HG03025 (cell line): Measurements from ENCODE around the gene TSPAN33.
"Not testable (repeated sequence)": the region's sequence is repeated elsewhere in the genome, so short reads cannot be mapped to it uniquely, and the experiment has no call there.

Experiments used
- ATAC-seq: cut with Tn5 transposase; IDR thresholded peaks from one replicate; pipeline ENCODE4 v1.9.1; 2021; ENCODE audit warnings: mild to moderate bottlenecking, moderate library complexity; ENCODE audit not compliant: unreplicated experiment, low FRiP score

TSPAN33 gene

GRCh38 chr7:129169171-129169671 is 24.7 kb downstream of the TSPAN33 start:
- no peak for ATAC-seq

GRCh38 chr7:129169686-129170440 is 25.4 kb downstream of the TSPAN33 start:
- no peak for ATAC-seq

DNA sequence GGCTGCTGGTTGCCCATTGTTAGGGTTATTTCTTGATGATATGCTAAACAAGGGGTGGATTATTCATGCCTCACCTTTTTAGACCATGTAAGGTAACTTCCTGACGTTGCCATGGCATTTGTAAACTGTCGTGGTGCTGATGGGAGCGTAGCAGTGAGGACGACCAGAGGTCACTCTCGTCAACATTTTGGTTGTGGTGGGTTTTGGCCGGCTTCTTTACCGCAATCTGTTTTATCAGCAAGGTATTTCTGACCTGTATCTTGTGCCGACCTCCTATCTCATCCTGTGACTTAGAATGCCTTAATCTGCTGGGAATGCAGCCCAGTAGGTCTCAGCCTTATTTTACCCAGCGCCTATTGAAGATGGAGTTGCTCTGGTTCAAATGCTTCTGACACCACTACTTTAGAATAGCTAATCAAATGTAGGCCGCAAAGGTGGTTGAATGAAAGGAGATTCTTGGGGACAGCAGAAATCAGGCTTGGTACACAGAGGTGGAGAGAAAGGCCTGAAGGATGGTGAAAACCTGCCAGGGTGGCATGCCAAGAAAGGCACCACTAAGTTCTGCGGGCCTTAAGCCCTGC is 26.0 kb downstream of the TSPAN33 start:
- ATAC-seq: no peak

DNA sequence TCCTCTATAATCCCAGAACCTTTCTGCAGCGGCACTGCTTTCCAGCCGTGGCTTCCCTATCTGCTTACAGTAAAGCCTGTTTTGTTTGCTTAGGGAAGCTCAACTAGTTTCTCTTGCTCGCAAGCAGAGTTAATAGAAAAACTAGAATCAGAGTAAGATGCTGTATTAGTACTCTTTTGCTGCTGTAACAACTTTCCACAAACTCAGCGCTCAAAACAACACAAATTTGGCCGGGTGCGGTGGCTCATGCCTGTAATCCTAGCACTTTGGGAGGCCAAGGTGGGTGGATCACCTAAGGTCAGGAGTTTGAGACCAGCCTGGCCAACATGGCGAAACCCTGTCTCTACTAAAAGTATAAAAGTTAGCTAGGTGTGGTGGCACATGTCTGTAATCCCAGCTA is 29.4 kb downstream of the TSPAN33 start:
- not testable (repeated sequence) for ATAC-seq

DNA sequence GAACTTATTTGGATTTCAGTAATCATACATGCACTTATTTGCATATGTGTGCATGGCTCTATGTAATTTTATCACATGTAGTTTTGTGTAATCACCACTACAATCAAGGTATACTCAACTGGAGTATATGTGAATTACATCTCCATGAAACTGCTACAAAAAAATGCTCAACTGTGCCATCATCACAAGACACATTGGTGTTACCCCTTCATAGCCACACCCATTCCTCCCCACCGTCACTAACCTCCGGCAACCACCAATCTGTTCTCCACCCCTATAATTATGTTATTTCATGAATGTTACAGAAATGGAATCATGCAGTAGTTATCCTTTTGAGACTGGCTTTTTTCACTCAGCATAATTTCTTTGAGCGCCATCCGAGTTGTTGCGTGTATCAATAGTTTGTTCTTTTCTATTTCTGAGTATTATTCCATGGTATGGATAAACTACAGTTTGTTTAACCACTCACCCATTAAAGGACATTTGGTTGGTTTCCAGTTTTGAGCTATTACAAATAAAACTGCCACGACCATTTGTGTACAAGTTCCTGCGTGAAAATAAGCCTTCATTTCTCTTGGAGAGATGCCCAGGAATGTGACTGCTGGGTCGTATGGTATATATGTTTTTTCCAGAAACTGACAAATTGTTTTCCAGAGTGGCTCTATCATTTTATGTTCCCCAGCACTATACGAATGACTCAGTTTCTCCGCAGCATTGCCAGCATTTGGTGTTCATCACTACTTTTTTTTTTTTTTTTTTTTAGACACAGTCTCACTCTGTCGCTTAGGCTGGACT is 32.6 kb downstream of the TSPAN33 start:
- no peak for ATAC-seq

- no peak for ATAC-seq
These were observed 40.6 kb downstream of the TSPAN33 start for GRCh38 chr7:129184981-129185670.

- ATAC-seq: no peak
These were observed 42.3 kb downstream of the TSPAN33 start for GRCh38 chr7:129186749-129187260.

- ATAC-seq: no peak
These were observed 43.3 kb downstream of the TSPAN33 start for GRCh38 chr7:129187681-129188371.

DNA sequence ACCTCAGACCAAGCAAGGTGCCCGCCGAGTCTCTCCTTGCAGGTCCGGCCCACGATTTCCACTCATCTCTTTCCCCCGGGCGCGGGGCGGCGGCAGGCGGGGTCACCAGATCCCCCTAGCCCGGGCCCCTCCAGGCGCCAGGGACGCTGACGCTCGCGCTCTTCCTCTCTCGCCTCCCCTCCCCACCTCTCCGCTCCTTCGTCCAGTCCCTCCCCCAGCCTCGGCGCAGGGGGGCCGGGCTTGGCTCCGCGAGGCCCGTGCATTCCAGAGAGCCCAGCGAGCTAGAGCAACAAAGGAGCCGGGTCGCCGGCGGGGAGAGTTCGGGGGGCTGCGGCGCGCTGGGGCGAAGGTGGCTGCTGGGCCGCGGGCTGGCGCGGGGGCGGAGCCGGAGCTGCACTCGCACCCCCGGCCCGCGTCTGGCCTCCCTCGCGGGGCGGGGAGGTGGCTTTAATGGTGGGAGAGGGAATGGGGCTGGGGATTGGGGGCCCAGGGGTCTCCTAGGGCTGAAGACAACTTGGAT is 43.9 kb downstream of the TSPAN33 start, which contains the start of gene SMO:
Gene SMO (plus strand): TSS at position 262 of the 520 bp plus-strand sequence. CDS start 519 bp downstream, outside the sequence.
- ATAC-seq: no peak

DNA sequence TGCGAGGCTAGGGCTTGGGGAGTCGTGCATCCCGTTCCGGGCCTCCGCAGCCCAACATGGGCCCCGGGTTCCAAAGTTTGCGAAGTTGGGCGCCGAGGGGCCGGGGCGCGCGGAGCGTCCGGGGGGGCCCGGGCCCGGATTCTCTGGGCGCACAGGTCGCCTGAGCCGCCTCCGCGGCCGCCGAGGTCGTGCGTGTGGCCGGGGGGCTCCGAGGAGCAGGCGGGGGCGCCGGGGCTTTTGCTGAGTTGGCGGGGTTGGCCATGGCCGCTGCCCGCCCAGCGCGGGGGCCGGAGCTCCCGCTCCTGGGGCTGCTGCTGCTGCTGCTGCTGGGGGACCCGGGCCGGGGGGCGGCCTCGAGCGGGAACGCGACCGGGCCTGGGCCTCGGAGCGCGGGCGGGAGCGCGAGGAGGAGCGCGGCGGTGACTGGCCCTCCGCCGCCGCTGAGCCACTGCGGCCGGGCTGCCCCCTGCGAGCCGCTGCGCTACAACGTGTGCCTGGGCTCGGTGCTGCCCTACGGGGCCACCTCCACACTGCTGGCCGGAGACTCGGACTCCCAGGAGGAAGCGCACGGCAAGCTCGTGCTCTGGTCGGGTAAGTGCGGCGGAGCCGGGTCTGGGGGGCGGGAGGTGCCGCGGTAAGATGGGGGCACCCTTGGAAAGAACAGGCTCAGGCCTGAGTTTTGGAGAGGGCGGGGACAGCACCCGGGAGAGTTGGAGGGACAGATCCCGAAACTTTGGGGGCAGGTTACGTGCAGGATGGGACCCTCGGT is 44.6 kb downstream of the TSPAN33 start:
- ATAC-seq: no peak

- ATAC-seq: no peak
These were observed 45.3 kb downstream of the TSPAN33 start for GRCh38 chr7:129189661-129190310.

DNA sequence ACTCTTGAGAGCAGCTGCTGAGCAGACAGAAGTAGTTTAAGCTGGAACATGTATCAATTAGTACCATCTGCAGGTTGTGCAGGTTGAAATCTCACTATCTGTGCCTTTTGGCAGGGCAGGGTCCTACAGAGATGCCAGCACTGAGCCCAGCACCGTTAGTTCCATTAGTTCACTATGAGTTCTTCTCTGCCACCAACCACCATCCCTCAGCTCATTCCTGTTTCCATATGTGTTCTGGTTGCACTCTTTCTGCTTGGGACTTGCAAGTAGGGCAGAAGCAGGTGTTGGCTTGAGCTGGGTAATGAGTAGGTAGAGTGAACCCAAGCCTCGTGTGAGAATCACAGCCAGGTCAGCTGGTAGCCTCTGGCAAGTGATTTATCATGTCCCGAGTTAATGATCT is 46.8 kb downstream of the TSPAN33 start:
- ATAC-seq: no peak

- ATAC-seq: no peak
These were observed 49.4 kb downstream of the TSPAN33 start for GRCh38 chr7:129193892-129194291.

- no peak for ATAC-seq
These were observed 53.3 kb downstream of the TSPAN33 start for GRCh38 chr7:129197771-129198170.

DNA sequence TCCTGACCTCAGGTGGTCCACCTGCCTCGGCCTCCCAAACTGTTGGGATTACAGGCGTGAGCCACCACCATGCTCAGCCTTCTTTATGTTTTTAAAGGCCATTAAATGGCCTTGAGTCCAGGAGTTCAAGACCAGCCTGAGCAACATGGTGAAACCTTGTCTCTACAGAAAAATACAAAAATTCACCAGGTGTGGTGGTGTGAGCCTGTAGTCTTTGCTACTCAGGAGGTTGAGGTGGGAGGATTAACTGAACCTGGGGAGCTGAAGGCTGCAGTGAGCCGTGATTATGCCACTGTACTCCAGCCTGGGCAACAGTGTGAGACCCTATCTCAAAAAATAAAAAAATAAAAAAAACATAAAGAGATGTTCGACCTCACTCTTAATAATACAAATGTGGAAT is 54.9 kb downstream of the TSPAN33 start:
- ATAC-seq: no peak

GRCh38 chr7:129202058-129202777 is 57.7 kb downstream of the TSPAN33 start:
- no peak for ATAC-seq

- ATAC-seq: no peak
These were observed 58.7 kb downstream of the TSPAN33 start for GRCh38 chr7:129203050-129203741.
